H9 (cell line): ENCODE data around the gene TSPAN18. TPM values are rescaled to one million over a fixed set of nuclear protein-coding genes. Genes with fewer than 3 reads are reported as not detected.

Experiments used
- DNase-seq: peaks from one replicate; pipeline ENCODE4 v3.0.0-alpha.2; 2017
- H2AFZ ChIP-seq: one replicate; pipeline ENCODE4 v1.6.1; 2013; ENCODE audit warnings: mild to moderate bottlenecking, low read length, control low read depth, moderate library complexity
- H2AK5ac ChIP-seq: 2 replicates; pipeline ENCODE4 v1.6.1; 2013; ENCODE audit warnings: low read length, control low read depth, mixed read lengths; ENCODE audit not compliant: insufficient read length
- H2BK120ac ChIP-seq: one replicate; pipeline ENCODE4 v1.6.1; 2013; ENCODE audit warnings: low read depth, mild to moderate bottlenecking, low read length, control low read depth, inconsistent platforms; ENCODE audit not compliant: poor library complexity, severe bottlenecking
- H2BK12ac ChIP-seq: 2 replicates; pipeline ENCODE4 v1.6.1; 2013; ENCODE audit warnings: low read length, control low read depth, mixed read lengths, low read depth; ENCODE audit not compliant: insufficient read length
- H2BK15ac ChIP-seq: 2 replicates; pipeline ENCODE4 v1.6.1; 2013; ENCODE audit warnings: low read depth, low read length, control low read depth
- H2BK20ac ChIP-seq: one replicate; pipeline ENCODE4 v1.6.1; 2013; ENCODE audit warnings: low read depth, mild to moderate bottlenecking, low read length, control low read depth, inconsistent platforms; ENCODE audit not compliant: poor library complexity, severe bottlenecking
- H2BK5ac ChIP-seq: 2 replicates; pipeline ENCODE4 v1.6.1; 2013; ENCODE audit warnings: low read length, control low read depth, mixed read lengths; ENCODE audit not compliant: insufficient read length
- H3K14ac ChIP-seq: 2 replicates; pipeline ENCODE4 v1.6.1; 2013; ENCODE audit warnings: low read length, control low read depth; ENCODE audit not compliant: insufficient read depth
- H3K18ac ChIP-seq: 2 replicates; pipeline ENCODE4 v1.6.1; 2013; ENCODE audit warnings: low read depth, mild to moderate bottlenecking, mixed read lengths, low read length, control low read depth; ENCODE audit not compliant: insufficient read length
- H3K23ac ChIP-seq: 2 replicates; pipeline ENCODE4 v1.6.1; 2013; ENCODE audit warnings: low read length, control low read depth, mixed read lengths, low read depth; ENCODE audit not compliant: insufficient read length
- H3K23me2 ChIP-seq: 2 replicates; pipeline ENCODE4 v1.6.1; 2013; ENCODE audit warnings: low read depth, mild to moderate bottlenecking, mixed read lengths, low read length, control low read depth; ENCODE audit not compliant: insufficient read length, poor library complexity, severe bottlenecking
- H3K27ac ChIP-seq: 2 replicates; pipeline ENCODE4 v1.5.1; 2013; ENCODE audit warnings: low read length, control low read depth, mixed read lengths, low read depth; ENCODE audit not compliant: insufficient read length
- H3K27me3 ChIP-seq: 2 replicates; pipeline ENCODE4 v1.6.1; 2013; ENCODE audit warnings: low read length, control low read depth, inconsistent platforms; ENCODE audit not compliant: insufficient read depth
- H3K4ac ChIP-seq: 2 replicates; pipeline ENCODE4 v1.6.1; 2013; ENCODE audit warnings: low read depth, mild to moderate bottlenecking, control low read depth, inconsistent platforms, low read length, moderate library complexity
- H3K4me1 ChIP-seq: 2 replicates; pipeline ENCODE4 v1.6.1; 2013; ENCODE audit warnings: low read length, control low read depth, inconsistent platforms; ENCODE audit not compliant: insufficient read depth
- H3K4me2 ChIP-seq: 2 replicates; pipeline ENCODE4 v1.6.1; 2013; ENCODE audit warnings: low read length, control low read depth, mixed read lengths; ENCODE audit not compliant: insufficient read length, insufficient read depth
- H3K56ac ChIP-seq: 2 replicates; pipeline ENCODE4 v1.6.1; 2013; ENCODE audit warnings: low read depth, mild to moderate bottlenecking, mixed read lengths, low read length, control low read depth; ENCODE audit not compliant: insufficient read length
- H3K79me1 ChIP-seq: 2 replicates; pipeline ENCODE4 v1.6.1; 2013; ENCODE audit warnings: low read depth, mild to moderate bottlenecking, moderate library complexity, low read length, control low read depth, inconsistent platforms; ENCODE audit not compliant: insufficient read depth, poor library complexity, severe bottlenecking
- H3K79me2 ChIP-seq: 2 replicates; pipeline ENCODE4 v1.6.1; 2013; ENCODE audit warnings: low read length, control low read depth, inconsistent platforms; ENCODE audit not compliant: insufficient read depth
- H3K9ac ChIP-seq: 2 replicates; pipeline ENCODE4 v1.6.1; 2013; ENCODE audit warnings: low read length, control low read depth, mixed read lengths; ENCODE audit not compliant: insufficient read length; ENCODE audit errors: extremely low read depth
- H3K9me3 ChIP-seq: one replicate; pipeline ENCODE4 v1.6.1; 2013; ENCODE audit warnings: low read depth, low read length, inconsistent platforms; ENCODE audit not compliant: control insufficient read depth
- H3T11ph ChIP-seq: one replicate; pipeline ENCODE4 v1.6.1; 2013; ENCODE audit warnings: mild to moderate bottlenecking, low read length, control low read depth, inconsistent platforms
- H4K20me1 ChIP-seq: one replicate; pipeline ENCODE4 v1.6.1; 2013; ENCODE audit not compliant: control insufficient read depth, insufficient read length, insufficient read depth
- H4K5ac ChIP-seq: 2 replicates; pipeline ENCODE4 v1.6.1; 2013; ENCODE audit warnings: low read depth, mild to moderate bottlenecking, mixed read lengths, low read length, control low read depth; ENCODE audit not compliant: insufficient read length
- H4K8ac ChIP-seq: replicated peaks from 2 replicates; pipeline ENCODE4 v1.6.1; 2013; ENCODE audit warnings: low read length, control low read depth, mixed read lengths, low read depth; ENCODE audit not compliant: insufficient read length
- H4K91ac ChIP-seq: 2 replicates; pipeline ENCODE4 v1.6.1; 2013; ENCODE audit warnings: low read depth, mild to moderate bottlenecking, moderate library complexity, mixed read lengths, low read length, control low read depth; ENCODE audit not compliant: insufficient read length
- H3K27ac Mint-ChIP-seq, 3 experiments: 2 replicates in 2 of 3; 3 replicates in 1 of 3; pipeline ENCODE4 v1.8.0; 2020 to 2021; ENCODE audit warnings: mixed read lengths in 3 of 3, mild to moderate bottlenecking in 1 of 3, moderate library complexity in 1 of 3
- H3K27me3 Mint-ChIP-seq: 2 replicates; pipeline ENCODE4 v1.8.0; 2021; ENCODE audit warnings: low read depth, mild to moderate bottlenecking, moderate library complexity, mixed read lengths
- H3K36me3 Mint-ChIP-seq, 3 experiments: 2 replicates in 2 of 3; 3 replicates in 1 of 3; pipeline ENCODE4 v1.8.0; 2020 to 2021; ENCODE audit warnings: low read depth in 3 of 3, mixed read lengths in 3 of 3; ENCODE audit not compliant: insufficient read depth in 1 of 3
- H3K4me1 Mint-ChIP-seq, 2 experiments: 2 replicates each; pipeline ENCODE4 v1.8.0; 2020; ENCODE audit warnings: mixed read lengths in 2 of 2
- H3K4me3 Mint-ChIP-seq, 2 experiments: 2 replicates in 1 of 2; 3 replicates in 1 of 2; pipeline ENCODE4 v1.8.0; 2020 to 2021; ENCODE audit warnings: mild to moderate bottlenecking in 2 of 2, mixed read lengths in 2 of 2, moderate library complexity in 1 of 2
- H3K9me3 Mint-ChIP-seq, 2 experiments: 2 replicates in 1 of 2; 3 replicates in 1 of 2; pipeline ENCODE4 v1.8.0; 2020; ENCODE audit warnings: mild to moderate bottlenecking in 2 of 2, mixed read lengths in 2 of 2, moderate library complexity in 1 of 2
- WGBS: extraction: QIAGEN DNeasy Blood & Tissue Kit; methylation state at CpG from one replicate; pipeline ENCODE4 v1.1.7; 2013; ENCODE audit warnings: missing lambda C conversion rate, low lambda C conversion rate, mixed read lengths; ENCODE audit not compliant: insufficient read length; ENCODE audit errors: extremely low coverage; 5-methylcytosine and 5-hydroxymethylcytosine counted together
- total RNA-seq: library from RNA; stranded (reverse); gene quantifications from 2 replicates; pipeline ENCODE4 v1.2.1, GENCODE V29; 2021
- TF ChIP-seq, protein P1 (sequence below): fragments of 200-600 bp; sonication (generic); conservative IDR thresholded peaks from 3 replicates; pipeline ENCODE4 v1.8.0; 2021; ENCODE audit warnings: antibody characterized with exemption, mild to moderate bottlenecking

Gene TSPAN18
- total RNA-seq, 1 experiment from 2014 or later: 25.3 TPM

DNA sequence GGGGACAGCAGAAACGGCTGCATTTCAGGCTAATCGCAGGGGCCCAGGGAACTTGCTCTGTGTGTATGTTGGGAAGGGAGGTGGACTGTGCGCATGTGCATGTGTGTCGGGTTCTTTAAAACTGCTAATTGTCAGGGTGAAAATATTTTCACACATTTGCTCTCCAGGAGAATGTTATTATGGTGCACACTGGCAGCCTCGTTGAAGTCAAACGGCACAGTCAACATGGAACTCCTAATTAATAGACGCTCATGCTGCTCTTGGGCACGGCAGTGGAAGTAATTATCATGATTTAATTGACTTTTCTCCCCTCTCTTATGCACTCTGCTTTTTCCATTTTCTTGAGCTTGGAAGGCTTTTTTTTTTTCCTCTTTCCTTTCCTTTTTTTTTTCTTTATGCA is 92.6 kb downstream of the TSPAN18 start:
- Histone ChIP-seq H3K9me3 (no peaks in the 10 kb centered on the region), H3T11ph (no peak overlapping the region), H2BK20ac (no peak overlapping the region), H2BK12ac (no peak overlapping the region), H2BK5ac (no peak overlapping the region), H4K20me1 (no peaks in the 10 kb centered on the region), H3K27me3 (no peaks in the 10 kb centered on the region), H3K9ac (no peak overlapping the region), H3K18ac (no peak overlapping the region), H3K4me2 (no peak overlapping the region), H3K4me1 (0 out of 2 replicates have a peak, but pooled peaks cover 2% of the 10 kb centered on the region), H2AK5ac (no peak overlapping the region), H4K8ac (no peak overlapping the region), H3K14ac (no peak overlapping the region), H4K91ac (no peak overlapping the region), H2BK120ac (no peak overlapping the region), H3K23ac (no peak overlapping the region), H4K5ac (no peak overlapping the region), H3K27ac (no peak overlapping the region), H3K79me1 (no peaks in the 10 kb centered on the region), H2BK15ac (no peak overlapping the region), H3K23me2 (no peaks in the 10 kb centered on the region), H3K79me2 (no peaks in the 10 kb centered on the region), H3K56ac (no peak overlapping the region), H2AFZ (no peak overlapping the region), H3K4ac (no peak overlapping the region)
- Mint-ChIP-seq H3K4me3 (no peak overlapping the region; a peak in 1 of 5 replicates), H3K27ac (no peak overlapping the region), H3K9me3 (peaks cover 7 to 9% of the 10 kb centered on the region in 2 experiments), H3K4me1 (peaks cover 13 to 17% of the 10 kb centered on the region in 2 experiments), H3K36me3 (peaks cover 5 to 10% (median 9%) of the 10 kb centered on the region in 3 experiments; a peak in 4 of 7 replicates), H3K27me3 (peaks cover 18% of the 10 kb centered on the region)
- WGBS: no CpG with 5 or more reads among the region's 8 CpGs
- TF ChIP-seq, protein P1, sequence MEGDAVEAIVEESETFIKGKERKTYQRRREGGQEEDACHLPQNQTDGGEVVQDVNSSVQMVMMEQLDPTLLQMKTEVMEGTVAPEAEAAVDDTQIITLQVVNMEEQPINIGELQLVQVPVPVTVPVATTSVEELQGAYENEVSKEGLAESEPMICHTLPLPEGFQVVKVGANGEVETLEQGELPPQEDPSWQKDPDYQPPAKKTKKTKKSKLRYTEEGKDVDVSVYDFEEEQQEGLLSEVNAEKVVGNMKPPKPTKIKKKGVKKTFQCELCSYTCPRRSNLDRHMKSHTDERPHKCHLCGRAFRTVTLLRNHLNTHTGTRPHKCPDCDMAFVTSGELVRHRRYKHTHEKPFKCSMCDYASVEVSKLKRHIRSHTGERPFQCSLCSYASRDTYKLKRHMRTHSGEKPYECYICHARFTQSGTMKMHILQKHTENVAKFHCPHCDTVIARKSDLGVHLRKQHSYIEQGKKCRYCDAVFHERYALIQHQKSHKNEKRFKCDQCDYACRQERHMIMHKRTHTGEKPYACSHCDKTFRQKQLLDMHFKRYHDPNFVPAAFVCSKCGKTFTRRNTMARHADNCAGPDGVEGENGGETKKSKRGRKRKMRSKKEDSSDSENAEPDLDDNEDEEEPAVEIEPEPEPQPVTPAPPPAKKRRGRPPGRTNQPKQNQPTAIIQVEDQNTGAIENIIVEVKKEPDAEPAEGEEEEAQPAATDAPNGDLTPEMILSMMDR: no peak
- no peak for DNase-seq
